Inflammatory macrophage treated with lipopolysaccharide for 1 hour (primary cell): Measurements from ENCODE around the gene CEP112.
"Not testable (repeated sequence)": the region's sequence is repeated elsewhere in the genome, so short reads cannot be mapped to it uniquely, and the experiment has no call there.

Source experiments
- DNase-seq, 2 donors: peaks; one replicate each; pipeline ENCODE4 v3.0.0-alpha.2; 2020 to 2022

Gene CEP112

DNA sequence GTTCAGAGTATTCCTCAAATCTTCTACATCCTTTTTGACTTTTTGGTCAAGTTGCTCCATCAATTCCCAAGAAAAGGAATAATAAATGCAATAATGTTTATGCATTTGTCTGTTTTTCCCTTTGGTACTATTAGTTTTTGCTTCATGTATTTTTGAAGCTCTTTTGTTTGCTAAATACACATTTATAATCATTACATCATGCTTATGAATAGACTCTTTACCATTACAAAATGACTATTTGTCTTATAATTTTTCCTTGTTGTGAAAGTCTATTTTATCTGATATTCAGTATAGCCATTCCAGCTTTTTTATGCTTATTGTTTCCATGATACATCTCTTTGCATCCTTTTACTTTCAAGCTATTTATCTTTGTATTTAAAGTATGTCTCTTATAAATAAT lies 41.2 kb downstream of the CEP112 start:
- DNase-seq, result no peak

DNA sequence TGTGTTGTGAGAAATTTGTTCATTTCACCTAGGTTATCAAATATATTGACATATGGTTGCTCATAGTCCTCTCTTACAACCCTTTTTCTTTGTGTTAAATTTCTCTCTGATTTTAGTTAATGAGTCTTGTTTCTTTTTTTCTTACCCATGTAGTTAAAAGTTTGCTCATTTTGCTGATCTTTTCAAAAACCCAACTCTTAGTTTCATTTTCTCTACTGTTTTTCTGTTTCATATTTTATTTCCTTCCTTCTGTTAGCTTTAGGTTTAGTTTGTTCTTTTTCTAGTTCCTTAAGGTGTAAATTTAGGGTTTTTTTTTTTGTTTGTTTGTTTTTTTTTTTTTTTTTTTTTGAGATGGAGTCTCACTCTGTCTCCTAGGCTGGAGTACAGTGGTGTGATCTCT lies 42.4 kb downstream of the CEP112 start:
- DNase-seq, result no peak

DNA sequence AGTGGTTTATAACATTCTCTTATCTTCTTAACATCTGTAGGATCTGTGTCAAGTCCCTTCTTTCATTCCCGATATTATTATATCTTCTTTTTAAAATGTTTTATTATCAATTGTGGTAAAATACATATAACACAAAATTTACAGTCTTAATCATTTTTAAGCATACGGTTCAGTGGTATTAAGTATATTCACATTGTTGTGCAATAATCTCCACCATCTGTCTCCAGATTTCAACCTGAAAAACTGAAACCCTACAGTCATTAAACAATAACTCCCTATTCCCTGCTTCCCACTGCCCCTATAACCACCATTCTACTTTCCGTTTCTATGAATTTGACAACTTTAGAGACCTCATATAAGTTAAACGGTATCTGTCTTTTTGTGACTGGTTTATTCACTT lies 45.5 kb downstream of the CEP112 start:
- DNase-seq, result no peak

DNA sequence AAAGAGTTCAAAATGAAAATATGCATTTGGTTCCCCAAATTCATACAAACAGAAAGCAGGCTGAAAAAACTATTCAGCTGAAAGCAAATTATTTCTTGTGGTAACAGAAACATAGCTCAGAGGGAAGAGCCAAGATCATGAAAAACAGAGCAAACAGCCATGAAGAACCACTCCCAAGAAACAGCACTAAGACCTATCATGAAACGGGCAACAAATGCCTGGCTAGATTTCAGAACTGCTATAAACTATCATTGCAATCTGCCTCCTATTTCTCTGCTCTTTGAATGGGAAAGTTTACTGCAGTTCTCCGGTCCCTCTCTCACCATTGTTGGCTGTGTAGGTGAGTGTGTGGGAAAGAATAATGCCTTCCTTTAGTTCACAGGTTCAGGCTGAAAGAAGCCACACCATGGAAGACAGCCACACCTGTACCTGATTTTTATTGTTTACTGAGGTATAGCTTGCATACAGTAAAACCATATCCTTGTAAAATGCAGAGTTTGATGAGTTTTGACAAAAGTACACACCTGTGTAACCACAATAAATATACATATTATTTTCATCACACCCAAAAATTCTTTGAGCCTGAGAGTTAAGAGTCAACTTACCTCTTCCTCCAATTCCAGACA lies 48.2 kb downstream of the CEP112 start:
- DNase-seq, result no peak

DNA sequence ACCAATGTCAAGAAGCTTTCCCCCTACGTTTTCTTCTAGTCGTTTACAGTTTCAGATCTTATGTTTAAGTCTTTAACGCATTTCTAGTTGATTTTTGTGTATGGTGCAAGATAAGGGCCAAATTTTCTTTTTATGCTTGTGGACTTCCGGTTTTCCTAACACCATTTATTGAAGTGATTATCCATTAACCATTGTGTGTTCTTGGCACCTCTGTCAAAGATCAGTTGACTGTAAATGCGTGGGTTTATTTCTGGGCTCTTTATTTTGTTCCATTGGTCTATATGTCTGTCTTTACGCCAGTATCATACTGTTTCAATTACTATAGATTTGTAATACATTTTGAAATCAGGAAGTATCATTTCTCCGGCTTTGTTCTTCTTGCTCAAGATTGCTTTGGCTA lies 49.5 kb downstream of the CEP112 start:
- DNase-seq, result no peak

DNA sequence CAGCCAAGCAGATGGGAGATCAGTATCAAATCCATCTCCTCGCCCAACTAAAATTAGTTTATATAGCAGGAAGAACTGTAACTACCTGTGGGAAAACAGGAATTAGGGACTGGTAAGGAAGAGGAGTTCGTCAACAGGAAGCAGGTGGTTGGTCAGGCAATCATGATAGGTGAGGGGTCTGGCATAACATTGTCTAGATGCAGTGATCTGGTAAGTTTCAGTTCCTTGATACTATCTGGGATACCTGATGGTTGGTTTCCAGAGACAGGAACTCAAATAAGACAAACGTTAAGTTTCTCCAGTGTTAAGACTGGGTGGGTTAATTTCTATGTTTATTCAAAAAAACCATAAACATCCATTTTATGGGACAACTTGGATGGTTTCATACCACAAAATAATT lies 53.8 kb downstream of the CEP112 start:
- DNase-seq, result no peak

GRCh38 chr17:66135896-66136295 lies 56.0 kb downstream of the CEP112 start:
- no peak for DNase-seq

DNA sequence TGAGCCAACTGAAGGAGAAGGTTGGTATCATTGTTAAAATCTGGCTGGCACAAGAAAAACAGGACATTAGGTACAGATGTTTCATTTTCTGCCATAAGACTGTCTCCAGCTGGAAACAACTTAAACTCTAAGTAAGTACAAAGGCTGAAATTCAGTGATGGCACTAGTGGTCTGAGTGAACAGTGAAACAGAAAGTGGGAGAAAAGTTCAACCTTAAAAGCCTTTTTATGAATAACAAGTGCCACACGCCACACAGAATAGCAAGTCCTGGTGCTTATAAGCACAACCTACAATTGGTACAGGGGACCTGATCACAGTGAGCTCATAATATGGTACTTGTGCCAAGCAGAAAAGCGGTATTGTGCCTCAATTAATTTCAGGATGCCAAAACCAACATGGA lies 56.7 kb downstream of the CEP112 start:
- no peak for DNase-seq

DNA sequence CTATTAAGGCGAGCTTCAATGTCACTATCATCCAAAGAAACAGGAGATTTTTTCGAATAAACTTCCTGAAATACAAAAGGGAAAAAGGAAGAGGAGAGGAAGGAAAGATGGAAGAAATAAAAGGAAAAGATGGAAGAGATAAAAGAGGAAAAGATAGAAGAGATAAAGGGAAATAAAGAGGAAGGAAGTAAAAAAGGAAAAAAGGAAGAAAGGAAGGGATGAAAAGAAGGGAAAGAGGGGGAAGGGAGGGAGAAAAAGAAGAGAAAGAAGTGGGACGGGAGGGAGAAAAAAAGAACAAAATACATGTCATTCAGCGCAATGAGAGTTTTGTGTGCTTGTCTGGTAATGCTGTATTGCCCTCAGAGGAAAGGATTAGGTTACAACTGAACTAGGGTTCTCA lies 62.2 kb downstream of the CEP112 start:
- DNase-seq, result no peak

DNA sequence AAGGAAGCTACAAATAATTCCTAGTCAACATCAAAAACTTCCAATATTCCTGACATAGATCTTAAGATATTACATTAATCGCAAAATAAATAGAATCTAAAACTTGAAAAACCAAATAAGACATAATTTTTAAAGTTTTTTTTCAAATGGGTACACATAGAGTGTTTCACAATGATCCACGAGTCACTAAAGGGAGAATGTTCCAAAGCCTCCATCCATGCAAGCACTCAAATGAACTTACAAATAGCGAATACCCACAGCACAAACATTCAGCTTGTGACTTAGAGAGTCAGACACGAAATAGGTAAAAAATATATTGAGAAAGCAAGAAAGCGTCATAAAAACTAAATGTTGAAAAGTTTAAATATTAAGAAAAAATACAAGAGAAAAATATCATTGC lies 65.7 kb downstream of the CEP112 start:
- no peak for DNase-seq

GRCh38 chr17:66123163-66123562 lies 68.8 kb downstream of the CEP112 start:
- DNase-seq, result no peak

- no peak for DNase-seq
Measured at GRCh38 chr17:66115246-66115645, 76.7 kb downstream of the CEP112 start.

DNA sequence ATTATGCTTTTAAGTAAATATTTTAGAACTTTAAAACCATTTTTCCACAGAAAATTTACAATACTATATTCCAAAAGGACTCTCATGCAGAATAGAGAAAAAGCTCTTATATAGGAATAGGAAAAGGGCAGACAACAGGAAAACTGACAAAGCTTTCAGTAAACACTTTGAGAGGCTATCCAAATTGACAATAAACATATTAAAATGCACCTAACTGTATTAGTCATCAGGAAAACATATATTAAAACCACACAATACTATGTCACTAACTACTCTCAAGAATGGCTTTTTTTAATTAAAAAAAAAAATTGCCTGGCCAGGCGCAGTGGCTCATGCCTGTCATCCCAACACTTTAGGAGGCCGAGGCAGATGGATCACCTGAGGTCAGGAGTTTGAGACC lies 77.3 kb downstream of the CEP112 start:
- DNase-seq, result no peak

DNA sequence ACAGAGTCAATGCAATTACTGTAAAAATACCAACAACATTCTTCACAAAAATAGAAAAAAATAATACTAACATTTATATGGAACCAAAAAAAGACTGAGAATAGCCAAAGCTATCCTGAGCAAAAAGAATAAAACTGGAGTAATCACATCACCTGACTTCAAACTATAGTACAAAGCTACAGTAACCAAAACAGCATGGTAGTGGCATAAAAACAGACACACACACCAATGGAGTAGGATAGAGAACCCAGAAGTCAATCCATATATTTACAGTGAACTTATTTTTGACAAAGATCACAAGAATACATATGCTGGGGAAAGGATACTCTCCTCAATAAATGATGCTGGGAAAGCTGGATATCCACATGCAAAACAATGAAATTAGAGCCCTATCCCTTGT lies 84.2 kb downstream of the CEP112 start:
- no peak for DNase-seq

GRCh38 chr17:66098040-66098439 lies 93.9 kb downstream of the CEP112 start:
- DNase-seq, result no peak

GRCh38 chr17:66094727-66095126 lies 97.2 kb downstream of the CEP112 start:
- DNase-seq, result no peak

GRCh38 chr17:66091445-66092080 lies 100.4 kb downstream of the CEP112 start:
- DNase-seq, result no peak

- no peak for DNase-seq
Measured at GRCh38 chr17:66089764-66090163, 102.2 kb downstream of the CEP112 start.

- no peak for DNase-seq
Measured at GRCh38 chr17:66088173-66088572, 103.8 kb downstream of the CEP112 start.

- DNase-seq, result no peak
Measured at GRCh38 chr17:66087073-66087472, 104.9 kb downstream of the CEP112 start.

DNA sequence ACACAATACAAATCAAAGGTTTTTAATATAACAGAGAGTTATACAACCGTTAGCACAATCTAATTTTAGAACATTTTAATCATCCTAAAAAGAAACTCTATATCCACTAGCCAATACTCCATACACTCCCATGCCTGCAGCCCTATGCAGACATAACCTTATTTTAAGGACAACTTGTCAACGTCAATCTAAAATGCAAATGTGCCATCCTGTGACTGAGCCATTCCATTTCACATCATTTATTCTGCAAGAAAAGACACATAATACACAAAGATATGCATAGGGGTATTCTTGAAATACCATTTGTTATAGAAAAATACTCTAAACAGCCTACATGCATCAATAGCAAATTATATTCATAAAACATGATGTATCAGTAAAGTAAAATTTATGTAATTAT lies 106.7 kb downstream of the CEP112 start:
- DNase-seq, result no peak

DNA sequence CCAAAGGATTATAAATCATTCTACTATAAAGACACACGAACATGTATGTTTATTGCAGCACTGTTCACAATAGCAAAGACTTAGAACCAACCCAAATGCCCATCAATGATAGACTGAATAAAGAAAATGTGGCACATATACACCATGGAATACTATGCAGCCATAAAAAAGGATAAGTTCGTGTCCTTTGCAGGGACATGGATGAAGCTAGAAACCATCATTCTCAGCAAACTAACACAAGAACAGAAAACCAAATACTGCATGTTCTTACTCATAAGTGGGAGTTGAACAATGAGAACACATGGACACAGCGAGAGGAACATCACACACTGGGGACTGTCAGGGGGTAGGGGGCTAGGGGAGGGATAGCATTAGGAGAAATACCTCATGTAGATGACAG lies 111.3 kb downstream of the CEP112 start:
- not testable (repeated sequence) for DNase-seq

DNA sequence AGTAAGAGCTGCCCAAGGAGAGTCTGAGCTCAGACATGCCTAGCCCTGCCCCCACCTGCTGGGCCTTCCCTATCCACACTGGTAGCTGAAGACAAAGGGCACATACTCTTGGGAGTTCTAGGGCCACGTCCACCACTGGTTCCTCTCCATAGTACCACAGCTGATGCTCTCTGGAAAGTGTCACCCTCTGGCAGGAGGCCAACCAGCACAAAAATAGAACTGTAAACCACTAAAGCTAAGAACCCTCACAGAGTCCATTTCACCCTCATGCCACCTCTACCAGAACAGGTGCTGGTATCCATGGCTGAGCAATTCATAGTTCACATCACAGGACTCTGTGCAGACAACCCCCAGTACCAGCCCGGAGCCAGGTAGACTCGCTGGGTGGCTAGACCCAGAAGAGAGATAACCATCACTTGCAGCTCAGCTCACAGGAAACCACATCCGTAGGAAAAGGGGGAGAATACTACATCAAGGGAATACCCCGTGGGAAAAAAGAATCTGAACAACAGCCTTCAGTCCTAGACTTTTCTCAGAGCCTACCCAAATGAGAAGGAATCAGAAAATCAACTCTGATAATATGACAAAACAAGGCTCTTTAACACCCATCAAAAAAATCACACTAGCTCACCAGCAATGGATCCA lies 115.3 kb downstream of the CEP112 start:
- no peak for DNase-seq

DNA sequence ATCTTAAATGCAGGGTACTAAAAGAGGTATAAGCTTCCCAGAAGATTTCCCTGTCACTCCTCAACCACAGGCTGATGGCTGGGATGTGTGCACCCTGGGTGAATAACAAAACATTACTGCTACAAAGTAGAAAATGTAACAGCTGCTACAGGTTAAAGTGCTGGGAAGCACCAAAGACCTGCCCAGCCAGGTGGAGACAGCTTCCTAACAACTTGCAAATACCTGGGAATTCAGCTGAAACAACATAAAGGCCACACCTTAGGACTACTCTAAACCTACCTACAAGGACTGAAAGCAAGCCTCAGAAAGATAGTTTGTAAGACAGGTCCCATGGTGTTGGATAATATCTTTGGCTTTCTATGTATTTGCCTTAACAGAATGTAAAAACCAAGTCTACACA lies 118.5 kb downstream of the CEP112 start:
- no peak for DNase-seq

DNA sequence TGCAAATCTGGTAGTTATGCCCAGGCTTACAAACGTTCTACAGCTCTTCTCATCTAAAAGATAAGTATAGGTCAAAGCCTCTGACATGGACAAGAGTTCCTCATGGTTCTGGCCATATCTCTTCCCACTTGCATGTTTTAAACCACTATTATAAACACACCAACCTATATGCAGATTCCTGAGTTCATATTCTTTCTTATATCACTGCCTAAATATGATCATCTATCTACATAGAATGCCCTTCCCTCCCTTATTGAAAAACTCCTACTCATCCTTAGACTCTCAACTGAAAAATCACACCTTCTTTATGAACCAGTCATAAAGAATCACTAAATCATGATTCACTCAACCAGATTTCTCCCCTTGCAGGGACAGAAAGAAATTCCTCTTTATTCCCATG lies 128.2 kb downstream of the CEP112 start:
- DNase-seq, result no peak
